GM19468 (cell line): Measurements from ENCODE around the gene RAB8A.

Experiments used
- ATAC-seq: cut with Tn5 transposase; IDR thresholded peaks from one replicate; pipeline ENCODE4 v1.9.1; 2021; ENCODE audit warnings: mild to moderate bottlenecking, moderate library complexity, moderate number of reproducible peaks; ENCODE audit not compliant: unreplicated experiment; ENCODE audit errors: extremely low read depth

Gene RAB8A

GRCh38 chr19:16136185-16136999, 24.7 kb downstream of the RAB8A start:
- no peak for ATAC-seq

DNA sequence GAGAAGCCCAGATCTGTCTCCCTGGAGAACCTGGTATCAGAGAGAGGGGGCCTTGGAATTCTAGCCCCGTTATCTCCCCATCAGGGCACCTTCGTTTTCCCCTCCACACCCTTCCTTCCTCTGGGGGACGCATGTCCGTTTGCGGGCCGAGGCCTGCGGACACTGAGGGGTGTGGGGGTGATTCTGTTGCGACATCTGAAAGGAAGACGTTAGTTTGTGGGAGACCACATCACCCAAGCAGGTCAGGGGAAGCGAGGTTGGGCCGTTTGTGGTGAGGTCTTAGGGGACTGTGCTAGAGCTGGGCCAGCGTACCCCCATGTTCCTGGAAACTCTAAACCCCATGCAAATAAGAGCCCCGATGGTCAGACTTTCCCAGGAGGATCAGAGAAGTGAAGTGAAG, 28.1 kb downstream of the RAB8A start:
- no peak for ATAC-seq

GRCh38 chr19:16141043-16141442, 29.4 kb downstream of the RAB8A start:
- ATAC-seq = no peak

GRCh38 chr19:16142032-16142580, 30.4 kb downstream of the RAB8A start:
- no peak for ATAC-seq

- ATAC-seq = peak; percentile 61
Measured at GRCh38 chr19:16143399-16144215, 31.9 kb downstream of the RAB8A start, which contains the start of gene HSH2D. Gene HSH2D (plus strand): TSS chr19:16143685. CDS start chr19:16148751, 5,066 bp downstream.

- no peak for ATAC-seq
Measured at GRCh38 chr19:16144216-16144581, 32.5 kb downstream of the RAB8A start.

DNA sequence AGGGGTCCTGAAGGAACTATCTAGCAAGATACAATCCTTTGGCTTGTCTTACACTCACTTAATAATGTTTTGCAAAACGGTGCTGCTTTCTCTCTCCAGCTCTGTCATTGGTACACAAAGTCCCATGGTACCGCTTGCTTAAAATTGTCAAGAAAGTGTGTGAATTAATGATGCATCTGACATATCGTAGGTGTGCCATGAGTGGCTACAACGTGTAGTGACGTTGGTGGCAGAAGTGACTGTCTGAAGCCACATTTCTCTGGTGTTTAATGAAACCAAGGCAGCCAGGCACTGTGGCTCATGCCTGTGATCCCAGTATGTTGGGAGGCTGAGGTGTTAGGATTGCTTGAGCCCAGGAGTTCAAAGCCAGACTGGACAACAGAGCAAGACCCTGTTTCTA, 34.4 kb downstream of the RAB8A start:
- no peak for ATAC-seq

GRCh38 chr19:16148443-16149229, 36.9 kb downstream of the RAB8A start:
- ATAC-seq = no peak

DNA sequence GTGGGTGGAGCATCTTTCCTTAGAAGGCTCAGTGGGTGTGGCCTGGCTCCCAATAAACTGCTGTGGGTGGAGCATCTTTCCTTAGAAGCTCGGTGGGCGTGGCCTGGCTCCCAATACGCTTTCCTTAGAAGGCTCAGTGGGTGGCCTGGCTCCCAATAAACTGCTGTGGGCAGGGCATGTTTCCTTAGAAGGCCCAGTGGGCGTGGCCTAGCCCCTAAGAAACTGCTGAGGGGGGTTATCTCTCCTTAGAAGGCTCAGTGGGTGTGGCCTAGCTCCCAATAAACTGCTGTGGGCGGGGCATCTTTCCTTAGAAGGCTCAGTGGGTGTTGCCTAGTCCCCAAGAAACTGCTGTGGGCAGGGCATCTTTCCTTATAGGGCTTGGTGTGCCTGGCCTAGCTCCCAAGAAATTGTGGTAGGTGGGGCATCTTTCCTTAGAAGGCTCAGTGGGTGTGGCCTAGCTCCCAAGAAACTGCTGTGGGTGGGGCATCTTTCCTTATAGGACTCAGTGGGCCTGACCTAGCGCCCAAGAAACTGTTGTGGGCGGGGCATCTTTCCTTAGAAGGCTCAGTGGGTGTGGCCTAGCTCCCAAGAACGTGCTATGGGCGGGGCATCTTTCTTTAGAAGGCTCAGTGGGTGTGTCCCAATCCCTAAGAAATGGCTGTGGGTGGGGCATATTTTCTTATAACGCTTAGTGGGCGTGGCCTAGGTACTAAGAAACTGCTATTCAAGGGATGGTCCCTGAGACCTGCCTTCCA, 42.1 kb downstream of the RAB8A start:
- ATAC-seq = no peak

DNA sequence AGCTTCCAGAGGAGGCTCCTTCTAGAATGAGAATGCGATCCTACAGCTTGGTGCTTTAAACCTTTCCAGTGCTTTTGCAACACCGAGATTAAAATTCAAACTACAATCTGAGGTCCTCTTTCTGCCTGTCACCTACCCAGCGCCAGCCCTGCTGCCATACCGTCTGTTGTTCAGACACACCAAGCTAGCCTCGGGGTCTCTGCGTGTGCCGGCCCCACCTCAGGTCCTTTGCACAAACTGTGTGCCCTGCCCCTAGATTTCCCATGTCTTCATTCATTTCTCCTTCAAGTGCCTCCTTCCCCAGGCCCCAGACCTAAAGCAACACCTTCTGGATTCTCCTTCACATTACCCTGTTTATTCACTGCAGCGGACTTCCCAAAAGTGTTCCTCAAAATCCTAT, 42.9 kb downstream of the RAB8A start:
- ATAC-seq = no peak

- ATAC-seq = no peak
Measured at GRCh38 chr19:16155128-16155527, 43.4 kb downstream of the RAB8A start.

- ATAC-seq = no peak
Measured at GRCh38 chr19:16156904-16157303, 45.2 kb downstream of the RAB8A start.

DNA sequence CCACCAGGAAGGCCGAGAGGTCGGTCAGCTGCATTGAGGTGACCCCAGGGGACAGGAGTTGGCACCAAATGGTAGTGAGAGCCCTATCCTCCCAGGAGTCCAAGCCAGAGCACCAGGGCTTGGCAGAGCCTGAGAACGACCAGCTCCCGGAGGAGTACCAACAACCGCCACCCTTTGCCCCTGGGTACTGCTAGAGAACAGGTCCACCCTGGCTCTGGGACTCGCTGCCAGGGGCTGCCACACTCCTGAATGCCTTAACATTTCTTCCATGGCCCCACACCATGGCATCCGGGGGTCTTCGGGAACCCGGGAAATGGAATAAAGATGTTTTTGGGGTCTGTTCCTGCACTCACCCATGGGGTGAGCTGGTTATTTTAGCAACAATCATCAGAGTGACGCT, 45.9 kb downstream of the RAB8A start:
- ATAC-seq = no peak

GRCh38 chr19:16159655-16160054, 48.0 kb downstream of the RAB8A start:
- ATAC-seq = no peak

DNA sequence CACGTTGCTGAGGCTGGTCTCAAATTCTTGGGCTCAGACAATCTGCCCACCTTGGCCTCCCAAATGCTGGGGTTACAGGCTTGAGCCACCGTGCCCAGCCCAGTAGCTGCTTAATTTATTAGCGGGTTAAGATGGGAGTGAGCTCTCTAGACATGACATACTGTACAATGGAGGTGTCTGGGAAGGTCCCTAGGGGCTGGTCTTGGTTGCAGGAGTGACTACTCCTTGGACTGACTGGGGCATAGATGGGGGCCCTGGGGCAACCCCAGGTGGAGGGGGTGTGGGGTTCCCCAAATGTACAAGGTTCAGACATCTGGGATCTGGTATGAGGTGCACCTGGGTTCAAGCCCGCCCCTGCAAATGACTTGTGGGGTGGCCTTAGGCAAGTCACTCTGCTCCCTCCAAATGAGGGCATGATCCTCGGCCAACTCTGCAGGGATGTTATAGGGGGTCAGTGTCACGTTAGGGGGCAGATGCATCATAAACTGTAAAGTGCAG, 48.8 kb downstream of the RAB8A start:
- no peak for ATAC-seq

- ATAC-seq = no peak
Measured at GRCh38 chr19:16160943-16161560, 49.4 kb downstream of the RAB8A start.

- no peak for ATAC-seq
Measured at GRCh38 chr19:16161840-16162239, 50.2 kb downstream of the RAB8A start.

DNA sequence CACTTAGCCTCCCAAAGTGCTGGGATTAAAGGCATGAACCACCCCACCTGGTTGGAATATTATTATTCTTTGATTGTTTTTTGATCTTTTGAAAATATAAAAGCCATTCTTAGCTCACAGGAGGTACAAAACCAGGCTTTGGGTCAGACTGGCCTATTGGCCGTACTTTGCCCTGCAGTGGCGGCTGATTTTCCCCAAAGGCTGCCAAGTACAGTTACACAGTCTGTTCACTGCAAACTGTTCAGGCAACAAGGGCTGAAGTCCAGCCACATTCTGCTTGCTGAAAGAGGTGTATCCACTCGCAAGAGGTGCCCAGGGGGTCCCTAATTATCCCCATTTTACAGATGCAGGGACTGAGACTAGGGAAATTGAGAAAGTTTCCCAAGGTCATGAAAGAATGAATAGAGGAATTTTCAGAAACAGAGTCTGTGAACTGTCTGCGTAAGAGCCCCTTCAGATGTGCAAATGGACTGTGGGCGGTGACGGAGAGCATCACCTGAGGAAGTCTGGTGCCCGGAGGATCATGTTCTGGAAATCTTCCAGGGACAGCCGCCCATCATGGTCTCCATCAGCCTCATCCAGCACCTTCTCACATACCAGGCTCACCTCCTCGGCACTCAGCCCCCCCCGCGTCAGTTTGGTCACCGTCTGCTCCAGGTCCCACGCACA, 52.7 kb downstream of the RAB8A start:
- no peak for ATAC-seq

- no peak for ATAC-seq
Measured at GRCh38 chr19:16166417-16166816, 54.7 kb downstream of the RAB8A start.
